Thyroid gland (tissue), 4 donors: ENCODE data around the gene TFPI. TPM values are rescaled to one million over a fixed set of nuclear protein-coding genes. Genes with fewer than 3 reads are reported as not detected.

ENCODE experiments used
- DNase-seq, 2 donors: peaks; one replicate each; pipeline ENCODE4 v3.0.0-alpha.2; 2019
- H3K27ac ChIP-seq, 3 donors: fragments of 200-600 bp; sonication (generic); 1 replicate in 2 of 3; 2 replicates in 1 of 3; pipeline ENCODE4 v1.5.1; 2016 to 2019; ENCODE audit warnings: mild to moderate bottlenecking in 1 of 3, moderate library complexity in 1 of 3
- H3K27me3 ChIP-seq: fragments of 200-600 bp; sonication (generic); one replicate; pipeline ENCODE4 v1.5.1; 2019
- H3K36me3 ChIP-seq, 2 donors: fragments of 200-600 bp; sonication (generic); one replicate each; pipeline ENCODE4 v1.5.1; 2016 to 2019
- H3K4me1 ChIP-seq, 2 donors: fragments of 200-600 bp; sonication (generic); one replicate each; pipeline ENCODE4 v1.5.1; 2017 to 2019
- H3K4me3 ChIP-seq, 3 donors: fragments of 200-600 bp; sonication (generic); replicated peaks in 1 of 3; 1 replicate in 2 of 3; 2 replicates in 1 of 3; pipeline ENCODE4 v1.5.1; 2016; ENCODE audit warnings: mild to moderate bottlenecking in 1 of 3
- H3K9me3 ChIP-seq: fragments of 200-600 bp; sonication (generic); one replicate; pipeline ENCODE4 v1.5.1; 2017
- POLR2A ChIP-seq, 2 donors: fragments of 450-650 bp; IDR thresholded peaks; one replicate each; pipeline ENCODE4 v1.6.1; 2017; ENCODE audit warnings: antibody characterized with exemption in 2 of 2, mild to moderate bottlenecking in 2 of 2, moderate library complexity in 1 of 2
- WGBS, 2 donors: methylation state at CpG; one replicate each; pipeline ENCODE4 v1.1.5; 2017; 5-methylcytosine and 5-hydroxymethylcytosine counted together
- intact Hi-C: fragments of 100-400 bp; cut with DNase I; formaldehyde crosslinking; loops from one replicate; pipeline ENCODE4 v1.15.1; 2023
- total RNA-seq, 4 donors: library from RNA; depleted of rRNA; stranded (reverse); fragments of >200 nt; gene quantifications; one replicate each; pipeline ENCODE4 v1.2.3, GENCODE V29; 2016
- TF ChIP-seq, protein P1 (sequence below), 6 experiments: fragments of 200-600 bp in 3 of 6; fragments of 450-650 bp in 3 of 6; sonication (generic) in 3 of 6; IDR thresholded peaks; one replicate each; pipeline ENCODE4 v1.5.1; 2016 to 2019; ENCODE audit warnings: antibody characterized with exemption in 6 of 6, mild to moderate bottlenecking in 2 of 6, inconsistent platforms in 1 of 6, moderate library complexity in 1 of 6

Gene TFPI
- total RNA-seq, 4 donors from 2014 or later = 56.7 to 208 (median 144) TPM

DNA sequence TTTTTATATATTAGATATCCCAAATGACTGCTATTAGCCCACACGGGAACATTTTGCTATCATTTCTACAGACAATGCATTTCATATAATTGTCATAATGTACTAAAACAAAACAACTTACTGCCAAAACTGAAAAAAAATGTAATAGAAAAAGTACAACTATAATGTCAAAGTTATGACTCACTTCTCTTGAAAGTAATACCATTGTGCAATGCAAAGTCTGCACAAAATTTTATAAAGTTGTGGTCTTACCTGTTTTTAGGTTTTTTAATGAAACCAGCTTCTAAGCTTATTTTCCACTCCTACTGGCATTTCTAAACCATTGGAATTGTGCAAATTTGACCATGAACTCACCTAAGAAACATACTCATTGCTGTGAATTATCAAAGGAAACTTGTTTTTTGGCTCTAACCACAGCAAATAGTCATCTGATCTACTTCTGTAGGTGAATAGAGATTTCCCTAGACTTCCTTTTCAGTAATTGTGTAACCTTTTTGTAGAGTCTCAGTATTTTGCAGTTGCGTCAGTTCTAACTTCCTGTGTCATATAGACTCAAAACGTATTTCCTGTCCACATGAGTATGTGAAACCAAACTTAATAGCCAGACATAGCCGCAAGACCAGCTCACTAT, 31.9 kb upstream of the TFPI start:
- intact Hi-C loops = loop anchor here (10.0 kb wide), 1 partner anchor 259 kb away; no protein-coding TSS in a partner anchor
- no peaks in the 10 kb centered on the region for H3K36me3 ChIP-seq
- no peak for TF ChIP-seq POLR2A (IDR thresholded peaks at IDR 0.05)
- TF ChIP-seq, protein P1, sequence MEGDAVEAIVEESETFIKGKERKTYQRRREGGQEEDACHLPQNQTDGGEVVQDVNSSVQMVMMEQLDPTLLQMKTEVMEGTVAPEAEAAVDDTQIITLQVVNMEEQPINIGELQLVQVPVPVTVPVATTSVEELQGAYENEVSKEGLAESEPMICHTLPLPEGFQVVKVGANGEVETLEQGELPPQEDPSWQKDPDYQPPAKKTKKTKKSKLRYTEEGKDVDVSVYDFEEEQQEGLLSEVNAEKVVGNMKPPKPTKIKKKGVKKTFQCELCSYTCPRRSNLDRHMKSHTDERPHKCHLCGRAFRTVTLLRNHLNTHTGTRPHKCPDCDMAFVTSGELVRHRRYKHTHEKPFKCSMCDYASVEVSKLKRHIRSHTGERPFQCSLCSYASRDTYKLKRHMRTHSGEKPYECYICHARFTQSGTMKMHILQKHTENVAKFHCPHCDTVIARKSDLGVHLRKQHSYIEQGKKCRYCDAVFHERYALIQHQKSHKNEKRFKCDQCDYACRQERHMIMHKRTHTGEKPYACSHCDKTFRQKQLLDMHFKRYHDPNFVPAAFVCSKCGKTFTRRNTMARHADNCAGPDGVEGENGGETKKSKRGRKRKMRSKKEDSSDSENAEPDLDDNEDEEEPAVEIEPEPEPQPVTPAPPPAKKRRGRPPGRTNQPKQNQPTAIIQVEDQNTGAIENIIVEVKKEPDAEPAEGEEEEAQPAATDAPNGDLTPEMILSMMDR (IDR thresholded peaks at IDR 0.05) = no peak

DNA sequence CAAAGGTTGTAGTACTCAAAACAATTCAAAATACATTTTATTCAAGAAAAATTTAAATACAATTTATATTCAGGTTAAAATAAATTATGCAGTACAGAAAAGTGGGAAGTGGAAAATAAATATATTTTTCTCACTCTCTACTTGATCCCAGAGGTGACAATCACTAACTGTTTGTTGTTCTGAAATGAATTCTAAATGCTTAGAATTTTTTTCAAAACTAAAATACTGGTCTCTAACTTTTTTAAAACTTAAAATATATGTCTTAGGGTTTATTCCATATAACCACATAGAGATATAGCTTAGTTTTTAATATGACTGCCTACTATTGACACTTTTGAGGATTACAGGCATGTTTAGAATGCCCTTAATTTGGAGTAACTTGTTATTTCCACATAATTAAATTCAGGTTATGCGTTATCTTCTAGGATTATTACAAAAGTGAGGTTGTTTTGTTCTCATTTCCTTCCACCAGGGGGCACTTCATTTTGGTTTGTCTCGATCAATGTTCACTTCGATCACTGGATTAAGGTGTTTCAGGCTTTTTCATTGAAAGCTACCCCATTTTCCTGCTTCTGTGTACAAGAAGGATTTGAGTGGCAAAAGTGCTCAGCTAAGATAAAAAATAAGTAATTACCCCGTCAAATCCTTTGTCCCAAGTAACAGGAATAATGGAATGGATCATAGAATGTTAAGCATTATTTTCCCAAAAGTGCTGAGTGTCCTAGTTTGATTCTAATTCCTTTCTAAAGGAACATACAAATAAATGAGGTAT, 27.1 kb upstream of the TFPI start:
- no peaks in the 10 kb centered on the region for H3K4me1 ChIP-seq
- 3 to 6% methylated on average over 4 of the region's 4 CpGs for WGBS, 2 donors
- H3K9me3 ChIP-seq = no peaks in the 10 kb centered on the region
- no peak overlapping the region for H3K27ac ChIP-seq
- peak overlapping the region in 1 of 3 donors; percentile 26 for H3K4me3 ChIP-seq
- no peaks in the 10 kb centered on the region for H3K27me3 ChIP-seq
- intact Hi-C loops = loop anchor here (10.0 kb wide), 1 partner anchor 263 kb away; no protein-coding TSS in a partner anchor
- TF ChIP-seq, protein P1 (IDR thresholded peaks at IDR 0.05) = peak in 5 of 6 experiments; percentile 35 to 74 (median 62)
- TF ChIP-seq POLR2A (IDR thresholded peaks at IDR 0.05) = no peak
- no peaks in the 10 kb centered on the region for H3K36me3 ChIP-seq
- no peak for DNase-seq

More for the DNA sequence above, 31.9 kb upstream of the TFPI start:
- Histone ChIP-seq H3K27me3 (no peaks in the 10 kb centered on the region), H3K27ac (no peak overlapping the region), H3K4me1 (no peaks in the 10 kb centered on the region), H3K4me3 (no peak overlapping the region), H3K9me3 (no peaks in the 10 kb centered on the region)
- WGBS, 2 donors = 83% methylated on average over 4 of the region's 4 CpGs
- DNase-seq = no peak

GRCh38 chr2:187580462-187581124, 26.4 kb upstream of the TFPI start:
- no peak for DNase-seq
- intact Hi-C loops = loop anchor here (10.0 kb wide), 1 partner anchor 264 kb away; no protein-coding TSS in a partner anchor
- Histone ChIP-seq H3K27ac (no peak overlapping the region), H3K4me1 (peaks cover 0 to 5% of the 10 kb centered on the region in 2 donors), H3K27me3 (no peaks in the 10 kb centered on the region), H3K4me3 (peak overlapping the region in 1 of 3 donors; percentile 26), H3K36me3 (no peaks in the 10 kb centered on the region), H3K9me3 (no peaks in the 10 kb centered on the region)
- TF ChIP-seq POLR2A (IDR thresholded peaks at IDR 0.05) = no peak
- TF ChIP-seq, protein P1 (IDR thresholded peaks at IDR 0.05) = peak in 4 of 6 experiments; percentile 25 to 52 (median 46)
- 28 to 31% methylated on average over 7 of the region's 7 CpGs for WGBS, 2 donors

- Histone ChIP-seq H3K27me3 (no peaks in the 10 kb centered on the region), H3K36me3 (no peaks in the 10 kb centered on the region), H3K4me1 (peaks cover 0 to 9% of the 10 kb centered on the region in 2 donors), H3K9me3 (no peaks in the 10 kb centered on the region), H3K27ac (no peak overlapping the region), H3K4me3 (no peak overlapping the region)
- intact Hi-C loops = loop anchor here (10.0 kb wide), 1 partner anchor 73 kb away; no protein-coding TSS in a partner anchor
- no peak for DNase-seq
- TF ChIP-seq, protein P1 (IDR thresholded peaks at IDR 0.05) = no peak
- TF ChIP-seq POLR2A (IDR thresholded peaks at IDR 0.05) = no peak
- WGBS, 2 donors = 90 to 98% methylated on average over 2 of the region's 2 CpGs
Measured at GRCh38 chr2:187577310-187577709, 23.1 kb upstream of the TFPI start.
